Mammary epithelial cell (primary cell): ENCODE data around the gene C1QTNF9.

Source experiments
- CTCF ChIP-seq, 2 donors: IDR thresholded peaks in 1 of 2; conservative IDR thresholded peaks in 1 of 2; 2 replicates each; pipeline ENCODE4 v1.5.1; 2011 to 2012; ENCODE audit warnings: inconsistent platforms in 2 of 2, low read length in 2 of 2, mild to moderate bottlenecking in 2 of 2, control low read depth in 1 of 2, low read depth in 1 of 2; ENCODE audit not compliant: insufficient read depth in 1 of 2; ENCODE audit errors: extremely low read depth in 1 of 2
- EZH2 ChIP-seq: IDR thresholded peaks from 2 replicates; pipeline ENCODE4 v1.6.1; 2012; ENCODE audit warnings: low read length, inconsistent platforms, borderline replicate concordance

DNA sequence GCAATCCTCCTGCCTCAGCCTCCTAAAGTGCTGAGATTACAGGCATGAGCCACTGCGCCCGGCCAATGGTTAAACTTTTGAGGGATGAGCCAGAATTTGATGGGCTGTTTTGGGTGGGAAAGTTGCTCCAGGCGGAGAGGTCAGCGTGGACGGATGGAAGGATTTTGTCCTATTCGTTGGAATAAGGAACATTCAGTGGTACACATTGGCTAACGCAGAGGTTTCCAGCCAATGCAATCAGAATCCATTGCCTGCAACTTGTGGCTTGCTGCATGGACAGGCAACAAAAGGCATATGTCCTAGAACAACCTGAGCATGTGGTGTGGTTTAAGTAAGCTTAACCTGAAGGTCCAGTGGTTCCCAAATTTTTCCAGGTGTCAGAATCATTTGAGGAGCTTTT is 35.5 kb upstream of the C1QTNF9 start:
- TF ChIP-seq EZH2 (no peak), CTCF (conservative IDR thresholded peaks at IDR 0.05 in 1 of 2, IDR thresholded peaks at IDR 0.05 in 1 of 2; ENCODE audit: extremely low read depth in 1 of 2, insufficient read depth in 1 of 2, low read depth in 1 of 2, low read length in 2 of 2) (no peak)
